Vagina (tissue), 2 donors: ENCODE measurements around the gene RBP5. TPM values are rescaled to one million over a fixed set of nuclear protein-coding genes. Genes with fewer than 3 reads are reported as not detected.

ENCODE experiments used
- DNase-seq, 2 donors: peaks; one replicate each; pipeline ENCODE4 v3.0.0-alpha.2; 2017; ENCODE audit errors: extremely low spot score in 2 of 2
- H3K27ac ChIP-seq: fragments of 200-600 bp; sonication (generic); one replicate; pipeline ENCODE4 v1.5.1; 2019
- H3K27me3 ChIP-seq: fragments of 200-600 bp; sonication (generic); one replicate; pipeline ENCODE4 v1.5.1; 2019
- H3K36me3 ChIP-seq, 2 donors: fragments of 200-600 bp; sonication (generic); one replicate each; pipeline ENCODE4 v1.5.1; 2017 to 2019
- H3K4me1 ChIP-seq: fragments of 200-600 bp; sonication (generic); one replicate; pipeline ENCODE4 v1.5.1; 2019
- H3K4me3 ChIP-seq, 2 donors: fragments of 200-600 bp; sonication (generic); 1 replicate in 1 of 2; 2 replicates in 1 of 2; pipeline ENCODE4 v1.5.1; 2016 to 2019
- H3K9me3 ChIP-seq: fragments of 200-600 bp; sonication (generic); one replicate; pipeline ENCODE4 v1.5.1; 2019
- CTCF ChIP-seq, 3 experiments: fragments of 450-650 bp in 2 of 3; fragments of 200-600 bp in 1 of 3; sonication (generic) in 1 of 3; IDR thresholded peaks; one replicate each; pipeline ENCODE4 v1.5.1; 2017 to 2019; ENCODE audit warnings: antibody characterized with exemption in 3 of 3, mild to moderate bottlenecking in 2 of 3, moderate library complexity in 2 of 3
- POLR2A ChIP-seq, 2 donors: fragments of 450-650 bp; IDR thresholded peaks; one replicate each; pipeline ENCODE4 v1.6.1; 2017; ENCODE audit warnings: antibody characterized with exemption in 2 of 2, mild to moderate bottlenecking in 2 of 2, moderate library complexity in 2 of 2
- POLR2AphosphoS5 ChIP-seq, 2 donors: sonication (generic); formaldehyde crosslinking; IDR thresholded peaks; one replicate each; pipeline ENCODE4 v1.9.0; 2017; ENCODE audit warnings: antibody characterized with exemption in 2 of 2, mild to moderate bottlenecking in 2 of 2, low read depth in 1 of 2; ENCODE audit not compliant: insufficient read depth in 1 of 2
- intact Hi-C: fragments of 100-400 bp; cut with DNase I; formaldehyde crosslinking; loops from one replicate; pipeline ENCODE4 v1.15.1; 2023
- total RNA-seq: library from RNA; depleted of rRNA; stranded (reverse); fragments of >200 nt; gene quantifications from one replicate; pipeline ENCODE4 v1.2.3, GENCODE V29; 2016

RBP5 gene
- total RNA-seq, 1 donor from 2014 or later, result 3.7 TPM

- H3K4me3 ChIP-seq, result no peak overlapping the region
- no peak overlapping the region for H3K27ac ChIP-seq
- H3K4me1 ChIP-seq, result no peaks in the 10 kb centered on the region
- H3K27me3 ChIP-seq, result no peaks in the 10 kb centered on the region
- H3K9me3 ChIP-seq, result no peaks in the 10 kb centered on the region
- TF ChIP-seq CTCF (IDR thresholded peaks at IDR 0.05), result no peak
- TF ChIP-seq POLR2A (IDR thresholded peaks at IDR 0.05), result no peak
- TF ChIP-seq POLR2AphosphoS5 (IDR thresholded peaks at IDR 0.05; ENCODE audit: insufficient read depth in 1 of 2, low read depth in 1 of 2), result no peak
- intact Hi-C loops, result no loop called here
- no peaks in the 10 kb centered on the region for H3K36me3 ChIP-seq
- no peak for DNase-seq
Measured at GRCh38 chr12:7169951-7170350, 41.3 kb upstream of the RBP5 start.

- no peak for DNase-seq
- H3K36me3 ChIP-seq, result no peaks in the 10 kb centered on the region
- H3K27me3 ChIP-seq, result no peaks in the 10 kb centered on the region
- H3K27ac ChIP-seq, result no peak overlapping the region
- no peaks in the 10 kb centered on the region for H3K9me3 ChIP-seq
- no peak for TF ChIP-seq CTCF (IDR thresholded peaks at IDR 0.05)
- no peak for TF ChIP-seq POLR2AphosphoS5 (IDR thresholded peaks at IDR 0.05; ENCODE audit: insufficient read depth in 1 of 2, low read depth in 1 of 2)
- no peak for TF ChIP-seq POLR2A (IDR thresholded peaks at IDR 0.05)
- H3K4me3 ChIP-seq, result no peak overlapping the region
- intact Hi-C loops, result no loop called here
- no peaks in the 10 kb centered on the region for H3K4me1 ChIP-seq
Measured at GRCh38 chr12:7162691-7163114, 34.0 kb upstream of the RBP5 start.

GRCh38 chr12:7161811-7162210 is 33.1 kb upstream of the RBP5 start:
- Histone ChIP-seq H3K9me3 (no peaks in the 10 kb centered on the region), H3K36me3 (no peaks in the 10 kb centered on the region), H3K27ac (no peak overlapping the region), H3K4me1 (no peaks in the 10 kb centered on the region), H3K4me3 (no peak overlapping the region), H3K27me3 (no peaks in the 10 kb centered on the region)
- no peak for DNase-seq
- intact Hi-C loops, result no loop called here
- TF ChIP-seq POLR2AphosphoS5 (IDR thresholded peaks at IDR 0.05; ENCODE audit: insufficient read depth in 1 of 2, low read depth in 1 of 2) (no peak), POLR2A (IDR thresholded peaks at IDR 0.05) (no peak), CTCF (IDR thresholded peaks at IDR 0.05) (no peak)

GRCh38 chr12:7161327-7161726 is 32.6 kb upstream of the RBP5 start:
- Histone ChIP-seq H3K27me3 (no peaks in the 10 kb centered on the region), H3K36me3 (no peaks in the 10 kb centered on the region), H3K4me1 (no peaks in the 10 kb centered on the region), H3K4me3 (no peak overlapping the region), H3K9me3 (no peaks in the 10 kb centered on the region), H3K27ac (no peak overlapping the region)
- TF ChIP-seq POLR2A (IDR thresholded peaks at IDR 0.05), result no peak
- TF ChIP-seq CTCF (IDR thresholded peaks at IDR 0.05), result no peak
- no peak for TF ChIP-seq POLR2AphosphoS5 (IDR thresholded peaks at IDR 0.05; ENCODE audit: insufficient read depth in 1 of 2, low read depth in 1 of 2)
- intact Hi-C loops, result no loop called here
- no peak for DNase-seq

- Histone ChIP-seq H3K27ac (no peak overlapping the region), H3K4me1 (peaks cover 8% of the 10 kb centered on the region), H3K27me3 (no peaks in the 10 kb centered on the region), H3K36me3 (no peaks in the 10 kb centered on the region), H3K9me3 (no peaks in the 10 kb centered on the region), H3K4me3 (no peak overlapping the region)
- no peak for TF ChIP-seq POLR2A (IDR thresholded peaks at IDR 0.05)
- no peak for TF ChIP-seq POLR2AphosphoS5 (IDR thresholded peaks at IDR 0.05; ENCODE audit: insufficient read depth in 1 of 2, low read depth in 1 of 2)
- TF ChIP-seq CTCF (IDR thresholded peaks at IDR 0.05), result no peak
- intact Hi-C loops, result no loop called here
- no peak for DNase-seq
Measured at GRCh38 chr12:7160183-7160582, 31.5 kb upstream of the RBP5 start.
